Caki2 (cell line): Measurements from ENCODE around the gene RGS11. TPM values are rescaled to one million over a fixed set of nuclear protein-coding genes. Genes with fewer than 3 reads are reported as not detected.

Source experiments
- DNase-seq: peaks from one replicate; pipeline ENCODE4 v3.0.0-alpha.2; 2015; ENCODE audit warnings: low read depth
- in situ Hi-C: cut with HindIII; loops from 2 replicates; pipeline ENCODE4 v1.10.0; 2016; ENCODE audit warnings: low sequenced_read_pairs, low pct_unique_long_range_greater_than_20kb, mixed read lengths
- total RNA-seq: library from RNA; depleted of rRNA; stranded (reverse); fragments of >200 nt; shearing (Covaris generic); gene quantifications from 2 replicates; pipeline ENCODE4 v1.2.3, GENCODE V29; 2014; ENCODE audit warnings: low replicate concordance; rRNA removed

RGS11 gene
- total RNA-seq: 1.1 and 3.6 TPM in 2 replicates

DNA sequence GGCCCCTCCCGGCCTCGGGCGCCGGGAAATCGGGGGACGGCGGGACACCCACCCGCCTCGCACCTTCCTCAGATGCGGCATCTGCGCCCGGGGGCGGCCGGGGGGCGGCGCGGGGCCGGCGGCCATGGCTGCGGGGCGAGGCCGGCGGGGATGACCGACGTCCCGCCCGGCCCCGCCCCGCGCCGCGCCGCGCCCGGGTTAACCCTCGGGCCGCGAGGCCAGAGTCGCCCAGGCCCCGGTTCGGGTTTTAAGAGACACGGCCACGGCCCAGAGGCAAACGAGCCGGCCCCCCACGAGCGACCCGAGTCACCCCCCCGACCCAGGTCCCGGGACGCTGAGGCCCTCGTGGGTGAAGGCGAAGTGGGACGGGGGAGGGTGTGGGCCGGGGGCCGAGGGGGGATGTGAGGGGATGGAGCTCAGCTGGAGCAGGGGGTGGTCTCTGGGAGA is at the start of gene RGS11:
Gene RGS11 (minus strand): TSS at position 159 of the 447 bp plus-strand sequence. CDS start 33 bp downstream, at position 126.
- in situ Hi-C loops: no loop called here
- no peak for DNase-seq

DNA sequence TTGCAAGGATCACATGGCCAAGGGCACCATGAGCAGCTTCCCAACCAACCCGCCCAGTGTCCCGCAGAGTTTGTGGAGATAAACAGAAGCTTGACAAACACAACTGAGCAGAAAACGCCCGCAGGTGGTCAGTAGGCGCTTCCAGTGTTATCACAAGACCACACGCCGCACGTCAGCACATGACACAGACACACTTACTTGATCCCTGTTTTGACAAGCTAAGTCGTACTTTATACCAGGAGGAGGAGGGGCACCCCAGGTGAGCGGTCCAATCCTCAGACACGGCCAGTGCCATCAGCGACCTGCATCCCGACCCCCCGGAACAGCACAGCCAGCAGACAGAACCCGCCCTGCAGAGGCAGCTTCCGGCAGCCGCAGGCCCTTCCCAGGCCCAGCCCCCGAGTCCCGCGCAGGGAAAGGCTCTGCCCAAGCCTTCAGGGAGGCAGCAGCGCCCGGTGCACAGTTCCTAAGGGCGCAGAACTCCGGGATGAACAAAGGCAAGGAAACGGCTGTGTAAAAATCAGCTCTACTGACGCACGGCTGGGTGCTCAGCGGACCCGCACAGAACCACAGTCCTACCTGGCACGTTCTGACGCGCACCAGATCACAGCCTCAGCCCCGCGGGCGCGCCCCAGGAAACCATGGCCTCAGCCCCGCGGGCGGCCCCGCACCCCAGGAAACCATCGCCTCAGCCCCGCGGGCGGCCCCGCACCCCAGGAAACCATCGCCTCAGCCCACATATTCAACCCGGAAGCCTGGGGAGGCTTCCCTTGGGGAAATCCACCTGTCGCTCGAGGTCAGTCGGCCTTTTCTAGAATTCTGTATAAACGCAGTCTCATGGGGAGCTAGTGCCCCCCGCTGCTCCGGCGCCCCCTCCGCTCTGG is 48.9 kb upstream of the RGS11 start:
- no peak for DNase-seq
- in situ Hi-C loops: no loop called here

DNA sequence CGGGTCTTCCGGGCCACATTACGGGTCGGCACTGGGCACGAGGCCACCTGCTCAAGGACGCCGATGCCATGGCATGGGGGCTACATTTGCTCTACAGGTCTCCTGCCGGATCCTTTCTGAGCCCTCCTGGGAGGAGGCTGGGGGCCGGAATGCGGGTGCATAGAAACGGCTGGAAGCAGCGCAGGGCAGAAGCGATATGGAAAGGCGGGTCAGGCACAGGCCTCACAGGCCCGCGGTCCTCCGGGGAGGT is 48.4 kb upstream of the RGS11 start:
- DNase-seq: no peak
- in situ Hi-C loops: no loop called here

DNA sequence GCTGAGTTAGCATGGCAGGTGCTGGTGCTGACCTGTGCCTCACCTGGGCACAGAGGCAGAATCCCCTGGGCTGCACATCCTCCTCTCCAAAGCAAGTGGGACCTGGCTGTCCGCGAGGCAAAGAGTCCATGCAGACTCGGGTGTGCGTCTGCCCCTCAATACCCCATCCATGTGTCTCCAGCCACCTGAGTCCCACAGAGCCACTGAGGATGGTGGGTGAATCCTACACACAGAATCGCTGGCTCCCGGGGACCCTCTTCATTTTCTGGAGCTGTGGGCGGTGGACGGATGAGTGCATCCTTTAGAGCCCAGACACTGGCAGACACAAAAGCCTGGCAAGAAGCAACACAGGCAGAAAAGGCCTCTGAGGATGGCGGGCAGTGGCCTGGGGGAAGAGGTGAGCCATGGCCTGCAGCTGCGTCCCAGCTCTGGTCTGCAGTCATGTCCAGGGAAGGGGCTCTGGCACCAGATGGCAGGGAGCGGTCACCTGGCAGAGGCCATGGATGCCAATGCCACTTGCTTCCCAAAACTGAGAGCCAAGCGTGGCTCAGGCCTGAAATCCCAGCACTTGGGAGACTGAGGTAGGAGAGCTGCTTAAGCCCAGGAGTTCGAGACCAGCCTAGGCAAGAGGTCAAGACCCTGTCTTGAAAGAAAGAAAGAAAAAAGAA is 46.9 kb upstream of the RGS11 start:
- no peak for DNase-seq
- in situ Hi-C loops: no loop called here

DNA sequence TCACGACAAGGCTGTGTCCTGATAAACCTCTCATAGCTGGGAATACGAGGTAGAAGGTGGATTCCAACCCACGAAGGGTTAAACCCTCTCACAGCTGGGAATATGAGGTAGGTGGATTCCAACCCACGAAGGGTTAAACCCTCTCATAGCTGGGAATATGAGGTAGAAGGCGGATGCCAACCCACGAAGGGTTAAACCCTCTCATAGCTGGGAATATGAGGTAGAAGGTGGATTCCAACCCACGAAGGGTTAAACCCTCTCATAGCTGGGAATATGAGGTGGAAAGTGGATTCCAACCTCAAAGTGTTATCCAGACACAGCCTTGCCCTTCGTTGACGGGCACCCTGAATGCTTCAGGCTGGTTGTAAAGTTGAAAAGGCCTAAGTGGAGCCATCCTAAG is 45.8 kb upstream of the RGS11 start:
- in situ Hi-C loops: no loop called here
- DNase-seq: no peak

DNA sequence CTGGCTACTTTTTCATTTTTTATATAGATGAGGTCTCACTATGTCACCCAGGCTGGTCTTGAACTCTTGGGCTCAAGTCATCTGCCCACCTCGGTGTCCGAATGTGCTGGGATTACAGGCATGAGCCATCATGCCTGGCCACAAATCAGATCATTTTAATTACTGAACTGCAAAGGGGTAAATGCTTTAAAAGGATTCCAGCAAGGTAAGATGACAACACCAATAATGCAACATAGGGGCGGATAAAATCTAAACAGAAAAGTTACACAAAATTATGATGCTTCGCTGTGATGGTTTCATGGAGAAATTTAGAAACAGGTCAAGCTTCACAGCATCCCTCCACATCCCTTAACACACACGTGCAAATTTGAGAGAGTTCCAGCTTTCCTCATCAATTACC is 44.5 kb upstream of the RGS11 start:
- no peak for DNase-seq
- in situ Hi-C loops: no loop called here

DNA sequence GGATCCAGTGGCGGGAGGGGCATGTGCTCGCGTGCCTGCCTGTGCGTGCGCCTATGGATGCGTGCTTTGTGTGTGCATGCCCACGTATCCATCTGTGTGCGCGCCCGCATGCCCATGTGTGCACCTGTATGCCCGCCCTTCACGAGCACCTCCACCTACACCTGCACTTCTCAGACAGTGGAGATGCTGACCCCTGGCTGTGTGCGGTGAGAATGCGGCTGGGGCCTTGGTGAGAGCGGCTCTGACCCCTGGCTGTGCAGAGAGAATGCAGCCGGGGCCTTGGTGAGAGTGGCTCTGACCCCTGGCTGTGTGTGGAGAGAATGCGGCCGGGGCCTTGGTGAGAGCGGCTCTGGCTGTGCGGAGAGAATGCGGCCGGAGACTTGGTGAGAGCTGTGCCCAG is 42.9 kb upstream of the RGS11 start:
- in situ Hi-C loops: no loop called here
- DNase-seq: peak; percentile 19

DNA sequence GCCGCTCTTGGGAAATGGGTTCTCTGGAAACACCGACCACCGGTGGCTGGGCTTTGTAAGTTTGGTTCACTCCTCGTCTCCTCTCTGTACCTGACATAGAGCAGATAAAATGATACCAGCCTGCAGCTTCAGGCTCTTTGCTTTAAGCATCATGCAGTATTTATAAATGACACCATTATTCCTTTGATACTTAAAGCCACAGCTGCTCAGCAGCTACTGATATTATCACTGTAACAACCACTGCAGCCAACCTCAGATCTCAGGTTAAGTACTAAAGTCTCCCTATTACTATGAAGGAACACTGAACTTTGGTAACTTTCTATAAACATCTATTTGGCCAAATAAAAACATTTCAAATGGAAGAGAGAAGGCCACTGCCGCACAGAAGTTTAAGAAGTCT is 41.8 kb upstream of the RGS11 start:
- DNase-seq: no peak
- in situ Hi-C loops: no loop called here

DNA sequence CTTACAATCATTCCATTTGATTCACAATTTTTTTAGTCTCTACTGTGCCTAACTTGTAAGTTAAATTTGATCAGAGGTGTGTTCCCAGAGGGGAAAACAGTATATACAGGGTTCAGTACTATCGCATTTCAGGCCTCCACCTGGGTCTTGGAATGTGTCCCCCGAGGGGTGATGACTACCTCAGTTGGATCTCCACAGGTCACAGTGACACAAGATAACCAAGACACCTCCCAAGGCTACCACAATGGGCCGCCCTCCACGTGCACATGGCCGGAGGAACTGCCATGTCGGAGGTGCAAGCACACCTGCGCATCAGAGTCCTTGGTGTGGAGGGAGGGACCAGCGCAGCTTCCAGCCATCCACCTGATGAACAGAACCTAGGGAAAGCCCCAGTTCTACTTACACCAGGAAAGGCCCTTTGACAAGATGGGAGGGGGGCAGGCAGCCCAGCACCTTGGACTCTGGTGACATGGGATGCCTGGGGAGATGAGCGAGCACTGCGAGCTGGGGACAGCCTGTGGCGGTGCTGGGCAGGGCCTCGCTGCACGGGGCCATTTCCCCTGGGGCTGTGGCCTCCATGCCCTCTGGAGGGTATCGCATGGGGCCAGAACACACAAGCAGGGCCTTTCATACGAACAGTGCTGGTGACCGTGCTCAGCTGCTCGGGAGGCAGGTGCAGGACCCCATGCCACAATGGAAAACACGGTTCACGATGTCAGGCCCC is 41.2 kb upstream of the RGS11 start:
- in situ Hi-C loops: no loop called here
- no peak for DNase-seq

DNA sequence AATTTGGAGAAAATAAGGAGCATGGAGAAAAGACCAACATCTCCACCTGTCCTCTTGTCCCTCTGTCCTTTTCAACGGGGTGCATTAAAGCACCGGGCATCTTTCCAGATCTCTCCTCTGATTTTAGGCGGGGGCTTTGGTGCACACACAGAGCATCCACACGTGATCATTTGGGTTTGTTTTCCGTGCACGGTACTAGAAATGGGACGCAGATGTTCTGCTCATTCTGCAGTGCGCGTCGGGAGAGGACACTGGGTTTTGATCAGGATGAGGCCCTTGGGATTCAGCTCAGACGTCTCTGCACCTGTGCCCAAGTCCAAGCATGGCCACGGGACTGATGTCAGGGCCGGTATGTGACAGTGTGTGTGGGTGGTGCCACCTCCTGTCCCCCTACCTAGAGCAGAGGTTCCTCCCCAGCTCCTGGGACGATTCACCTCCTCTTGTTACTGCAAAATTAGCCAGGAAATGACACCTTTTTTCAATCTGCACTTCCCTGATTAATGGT is 39.1 kb upstream of the RGS11 start:
- in situ Hi-C loops: no loop called here
- DNase-seq: no peak

DNA sequence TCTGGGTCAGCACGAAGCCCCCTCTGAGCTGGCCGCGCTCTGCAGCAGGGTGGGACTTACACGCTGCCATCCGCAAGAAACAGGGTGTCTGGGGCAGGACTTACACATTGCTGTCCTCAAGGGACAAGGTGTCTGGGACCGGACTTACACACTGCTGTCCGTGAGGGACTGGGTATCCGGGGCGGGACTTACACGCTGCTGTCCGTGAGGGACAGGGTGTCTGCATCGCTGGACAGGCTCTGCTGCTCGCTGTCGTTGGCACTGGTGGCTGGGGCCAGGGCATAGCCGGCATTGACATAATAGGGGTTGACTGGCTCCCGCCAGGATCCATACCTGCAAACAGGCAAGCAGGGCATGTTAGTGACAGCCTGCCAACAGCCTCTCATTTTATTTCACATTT is 38.6 kb upstream of the RGS11 start:
- DNase-seq: no peak
- in situ Hi-C loops: no loop called here

DNA sequence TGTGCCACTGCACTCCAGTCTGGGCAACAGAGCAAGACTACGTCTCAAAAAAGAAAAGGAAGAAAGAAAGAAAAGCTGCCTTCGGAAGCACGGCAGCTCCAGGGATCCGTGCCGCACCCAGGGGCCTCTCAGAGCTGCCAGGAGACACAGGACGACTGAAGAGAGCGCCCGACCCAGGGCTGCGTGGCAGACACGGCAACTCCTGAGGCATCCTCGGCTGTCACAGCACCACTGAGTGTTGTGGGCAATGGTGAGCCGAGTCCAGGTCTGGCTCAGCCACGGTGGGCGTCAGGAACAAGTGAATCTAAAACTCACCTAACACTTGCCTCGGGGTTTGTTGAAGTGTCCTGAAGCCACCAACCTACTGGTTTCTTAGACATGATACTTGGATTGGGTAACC is 36.0 kb upstream of the RGS11 start:
- DNase-seq: no peak
- in situ Hi-C loops: no loop called here

DNA sequence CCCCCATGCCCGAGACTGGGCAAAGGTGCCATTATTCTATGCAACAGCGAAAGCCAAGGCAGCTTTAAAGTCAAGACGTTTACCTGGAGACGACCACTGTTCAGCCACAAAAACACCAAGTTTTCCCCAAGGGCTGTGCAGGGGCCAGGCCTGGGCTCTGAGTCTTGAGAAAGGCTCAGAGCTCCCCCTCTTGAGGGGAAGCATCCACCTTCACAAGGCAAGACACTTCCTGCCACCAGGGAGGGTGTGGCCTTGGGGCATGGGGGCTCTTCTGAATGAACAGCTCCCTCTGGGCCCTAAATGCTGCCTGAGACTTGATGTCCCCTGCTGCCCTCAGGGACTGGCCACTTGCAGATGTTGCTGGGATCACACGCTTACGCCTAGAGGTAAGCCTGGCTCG is 33.7 kb upstream of the RGS11 start:
- DNase-seq: no peak
- in situ Hi-C loops: no loop called here

DNA sequence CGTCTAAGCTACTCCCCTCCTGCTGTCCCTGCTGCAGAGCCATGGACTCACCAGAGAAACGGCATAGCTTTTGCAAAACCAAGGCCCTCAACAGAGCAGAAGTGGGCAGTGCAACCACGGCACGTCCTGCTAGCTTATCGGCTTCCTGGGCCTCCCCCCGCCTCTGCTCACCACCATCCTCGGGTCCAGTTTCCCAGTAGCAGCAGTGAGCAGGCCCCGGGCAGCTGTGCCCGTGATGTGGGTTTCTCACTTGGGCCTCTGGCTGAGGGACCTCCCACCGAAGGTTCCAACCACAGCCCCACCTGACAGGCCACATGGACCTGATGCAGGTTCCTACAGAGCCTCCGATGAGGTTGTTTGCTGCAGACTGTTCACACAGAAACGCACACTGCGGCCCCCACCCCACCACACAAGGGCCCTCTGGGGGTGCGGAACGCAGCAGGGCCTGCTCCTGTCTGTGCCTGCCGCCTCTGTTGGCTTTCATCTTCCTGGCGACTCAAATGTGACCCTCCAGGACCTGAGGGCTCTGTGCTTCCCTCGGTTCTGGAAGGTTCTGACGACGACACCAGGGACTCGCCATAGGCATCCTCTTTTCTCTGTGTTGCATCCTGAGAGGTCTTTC is 32.1 kb upstream of the RGS11 start:
- no peak for DNase-seq
- in situ Hi-C loops: no loop called here

DNA sequence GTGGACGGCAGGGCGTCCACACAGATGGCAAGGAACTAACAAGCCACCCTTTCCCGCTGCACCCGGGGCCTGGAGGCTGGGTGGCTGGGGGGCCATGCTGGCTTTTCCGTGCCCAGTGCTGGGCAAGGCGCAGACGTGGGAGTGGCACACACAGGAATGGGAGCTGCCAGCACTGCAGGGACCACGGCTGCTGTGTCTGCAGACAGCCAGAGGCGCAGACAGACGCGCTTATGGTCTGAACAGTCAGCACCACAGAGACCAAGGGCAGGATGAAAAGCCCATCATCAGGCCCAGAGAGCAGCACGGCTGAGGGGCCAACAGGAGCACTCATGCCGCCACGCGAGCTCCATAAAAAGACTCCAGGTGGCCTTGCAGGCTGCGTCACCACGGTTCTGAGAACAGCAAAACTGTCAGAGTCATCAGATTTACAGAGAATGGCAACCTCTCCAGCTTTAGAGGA is 31.2 kb upstream of the RGS11 start:
- no peak for DNase-seq
- in situ Hi-C loops: no loop called here

DNA sequence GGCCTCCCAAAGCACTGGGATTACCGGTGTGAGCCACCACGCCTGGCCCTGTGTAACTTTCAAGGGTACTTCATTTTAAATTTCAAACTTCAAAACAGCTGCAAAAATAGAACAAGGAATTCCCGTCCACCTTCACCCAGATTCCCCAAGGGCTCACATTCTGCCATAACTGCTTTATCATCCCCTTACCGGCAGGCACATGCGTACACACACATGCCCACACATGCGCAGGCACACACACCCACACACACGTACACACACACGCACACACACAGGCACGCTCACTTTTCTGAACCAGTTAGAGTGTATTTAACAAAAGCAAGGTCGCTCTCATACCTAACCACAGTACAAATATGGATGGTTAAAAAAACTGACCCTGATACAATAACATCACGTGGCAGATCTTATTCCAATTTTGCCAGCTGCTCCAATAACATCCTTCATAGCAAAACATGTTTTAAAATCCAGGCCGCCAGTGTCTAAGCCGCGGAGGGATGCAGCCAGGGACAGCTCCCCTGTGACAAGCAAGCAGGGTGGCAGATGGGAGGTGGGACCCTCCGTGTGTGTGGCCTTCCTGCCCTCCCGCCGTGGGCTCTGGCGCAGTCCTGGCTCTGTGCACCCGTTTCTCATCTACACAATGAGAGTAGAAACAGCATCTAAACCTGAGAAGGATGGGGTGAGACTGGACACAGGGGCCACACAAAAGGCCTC is 30.3 kb upstream of the RGS11 start:
- in situ Hi-C loops: no loop called here
- DNase-seq: no peak

DNA sequence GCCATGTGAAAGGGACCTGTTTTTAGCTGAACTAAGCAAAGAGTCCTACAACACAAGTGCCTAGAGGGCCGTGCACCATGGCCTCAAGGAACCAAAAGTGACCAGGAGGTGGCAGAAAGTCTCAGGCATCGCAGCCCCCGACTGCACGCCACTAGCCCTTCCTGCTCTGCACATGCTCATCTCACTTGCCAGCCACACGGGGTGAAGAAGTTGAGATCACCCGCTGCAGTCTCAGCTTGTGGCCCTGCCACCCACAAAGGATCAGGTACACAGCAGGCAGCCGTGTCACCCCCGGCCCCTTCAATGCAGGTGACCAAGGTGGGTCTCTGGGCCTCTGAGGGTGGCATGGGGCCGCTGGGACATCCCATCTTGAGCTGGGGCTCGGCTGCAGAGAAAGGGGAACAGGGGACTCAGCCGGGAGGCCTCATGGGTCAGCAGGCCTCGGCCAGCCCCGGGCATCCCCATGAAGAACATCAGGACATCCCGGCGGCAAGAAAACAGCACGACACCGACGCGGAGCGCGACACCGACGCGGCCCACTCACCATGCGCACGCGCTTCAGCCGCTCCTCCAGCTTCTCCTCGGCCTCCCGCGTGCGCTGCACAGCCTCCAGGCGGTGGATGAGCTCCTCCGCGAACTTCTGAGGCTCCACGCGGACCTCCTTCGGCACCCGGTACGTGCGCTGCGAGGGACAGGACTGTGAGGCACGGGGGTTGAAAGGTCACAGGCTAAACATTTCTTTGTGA is 28.2 kb upstream of the RGS11 start:
- DNase-seq: no peak
- in situ Hi-C loops: no loop called here
